GM19351 (cell line): ENCODE measurements around the gene SMYD3.

Experiments
- ATAC-seq: cut with Tn5 transposase; IDR thresholded peaks from one replicate; pipeline ENCODE4 v1.9.1; 2021; ENCODE audit warnings: mild to moderate bottlenecking, moderate library complexity; ENCODE audit not compliant: unreplicated experiment

The SMYD3 gene

GRCh38 chr1:246471688-246472087 is 35.4 kb downstream of the SMYD3 start:
- ATAC-seq: no peak

- ATAC-seq: no peak
These were observed 36.5 kb downstream of the SMYD3 start for GRCh38 chr1:246470585-246470984.

GRCh38 chr1:246462986-246463385 is 44.1 kb downstream of the SMYD3 start:
- no peak for ATAC-seq

GRCh38 chr1:246460406-246460805 is 46.7 kb downstream of the SMYD3 start:
- no peak for ATAC-seq

- ATAC-seq: no peak
These were observed 47.9 kb downstream of the SMYD3 start for GRCh38 chr1:246459221-246459620.

- ATAC-seq: no peak
These were observed 51.6 kb downstream of the SMYD3 start for GRCh38 chr1:246455476-246455875.

GRCh38 chr1:246454655-246455054 is 52.4 kb downstream of the SMYD3 start:
- no peak for ATAC-seq

GRCh38 chr1:246450611-246451251 is 56.3 kb downstream of the SMYD3 start:
- ATAC-seq: no peak

- no peak for ATAC-seq
These were observed 58.7 kb downstream of the SMYD3 start for GRCh38 chr1:246448373-246448772.

GRCh38 chr1:246447501-246447900 is 59.6 kb downstream of the SMYD3 start:
- no peak for ATAC-seq

- no peak for ATAC-seq
These were observed 61.6 kb downstream of the SMYD3 start for GRCh38 chr1:246445503-246445902.

- no peak for ATAC-seq
These were observed 62.5 kb downstream of the SMYD3 start for GRCh38 chr1:246444617-246445016.

GRCh38 chr1:246437961-246438360 is 69.1 kb downstream of the SMYD3 start:
- ATAC-seq: no peak

- no peak for ATAC-seq
These were observed 71.5 kb downstream of the SMYD3 start for GRCh38 chr1:246435421-246436041.

GRCh38 chr1:246434335-246434734 is 72.7 kb downstream of the SMYD3 start:
- ATAC-seq: no peak

- ATAC-seq: no peak
These were observed 78.4 kb downstream of the SMYD3 start for GRCh38 chr1:246428542-246429308.

GRCh38 chr1:246427611-246428010 is 79.5 kb downstream of the SMYD3 start:
- ATAC-seq: no peak

GRCh38 chr1:246425895-246426294 is 81.2 kb downstream of the SMYD3 start:
- no peak for ATAC-seq

- no peak for ATAC-seq
These were observed 81.8 kb downstream of the SMYD3 start for GRCh38 chr1:246425139-246425794.

- no peak for ATAC-seq
These were observed 86.8 kb downstream of the SMYD3 start for GRCh38 chr1:246420300-246420699.

- no peak for ATAC-seq
These were observed 88.3 kb downstream of the SMYD3 start for GRCh38 chr1:246418565-246419312.
